Measurements from ENCODE around the gene MTURN. TPM values are rescaled to one million over a fixed set of nuclear protein-coding genes. Genes with fewer than 3 reads are reported as not detected.
A peak's percentile ranks its signal among the peaks of the same experiment; 100 is the strongest.

MTURN gene
- total RNA-seq, 2 experiments from 2014 or later: 4.2 TPM

DNA sequence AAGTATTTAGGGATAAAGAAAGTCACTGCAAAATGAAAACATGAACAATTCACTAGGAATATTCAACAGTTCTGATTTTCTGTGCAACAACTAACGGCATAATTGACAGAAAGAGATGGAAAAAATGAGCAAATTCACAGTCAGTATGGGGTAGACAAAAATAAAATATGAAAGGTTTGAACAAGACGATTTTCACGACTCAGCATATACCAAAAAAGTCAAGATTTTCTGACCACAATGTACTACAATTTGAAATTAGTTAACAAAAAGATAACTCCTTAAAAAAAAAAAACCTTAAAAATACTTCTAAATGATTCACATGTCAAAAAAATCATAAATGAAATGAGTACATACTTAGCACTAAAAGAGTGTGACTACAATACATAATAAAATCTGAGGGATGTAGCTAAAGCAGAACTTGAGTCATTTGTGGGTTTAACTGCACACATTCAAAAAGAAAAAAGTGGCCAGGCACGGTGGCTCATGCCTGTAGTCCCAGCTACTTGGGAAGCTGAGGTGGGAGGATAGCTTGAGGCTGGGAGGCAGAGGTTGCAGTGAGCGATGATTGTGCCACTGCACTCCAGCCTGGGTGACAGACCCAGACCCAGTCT is 22.6 kb upstream of the MTURN start:
- H3K9me3 Mint-ChIP-seq (ENCODE audit: low read depth): peaks cover 11% of the 10 kb centered on the region
- ChIA-PET POLR2A (interaction anchor here (0.6 kb wide), 2 partner anchors 16 to 34 kb away, joined by 3 to 6 read pairs; no protein-coding TSS in a partner anchor), CTCF (no interaction called here)
- DNase-seq (no peak), ATAC-seq (peak; percentile 30)
- no peaks in the 10 kb centered on the region for H3K27me3 Mint-ChIP-seq
- peaks cover 2% of the 10 kb centered on the region for H3K36me3 Mint-ChIP-seq (ENCODE audit: low read depth)
- no peak overlapping the region for H3K4me3 Mint-ChIP-seq
- H3K27ac Mint-ChIP-seq: no peak overlapping the region
- H3K4me1 Mint-ChIP-seq: peaks cover 5% of the 10 kb centered on the region
- intact Hi-C loops (cut with DNase I, micrococcal nuclease): no loop called here

DNA sequence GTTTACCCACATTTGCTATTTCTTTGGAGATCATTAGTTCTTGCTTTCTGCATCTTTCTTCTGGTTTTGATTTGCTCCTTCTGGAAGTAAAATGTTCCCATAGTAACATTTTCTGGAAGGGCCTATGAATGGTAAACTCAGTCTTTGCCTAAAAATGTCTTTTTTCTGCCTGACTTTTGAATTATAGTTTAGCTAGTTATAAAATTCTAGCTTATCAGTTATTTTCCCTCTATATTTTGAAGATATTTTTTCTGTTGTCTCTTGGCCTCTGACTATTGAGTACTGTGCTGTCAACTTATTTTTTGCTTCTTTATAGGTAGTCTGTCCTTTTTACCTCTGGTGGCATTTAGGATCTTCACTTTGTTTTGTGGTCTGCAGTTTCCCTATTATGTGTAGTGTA is 21.6 kb upstream of the MTURN start:
- intact Hi-C loops (cut with DNase I, micrococcal nuclease): no loop called here
- ATAC-seq (no peak), DNase-seq (no peak)
- peaks cover 11% of the 10 kb centered on the region for H3K9me3 Mint-ChIP-seq (ENCODE audit: low read depth)
- ChIA-PET POLR2A (interaction anchor here (0.6 kb wide), 1 partner anchor 33 kb away, joined by 3 read pairs; no protein-coding TSS in a partner anchor), CTCF (interaction anchor here (0.6 to 1.0 kb wide), 2 partner anchors 236 to 1713 kb away, joined by 3 read pairs; no protein-coding TSS in a partner anchor)
- H3K4me3 Mint-ChIP-seq: no peak overlapping the region
- H3K4me1 Mint-ChIP-seq: peaks cover 5% of the 10 kb centered on the region
- H3K36me3 Mint-ChIP-seq (ENCODE audit: low read depth): peaks cover 2% of the 10 kb centered on the region
- H3K27ac Mint-ChIP-seq: no peak overlapping the region
- no peaks in the 10 kb centered on the region for H3K27me3 Mint-ChIP-seq

DNA sequence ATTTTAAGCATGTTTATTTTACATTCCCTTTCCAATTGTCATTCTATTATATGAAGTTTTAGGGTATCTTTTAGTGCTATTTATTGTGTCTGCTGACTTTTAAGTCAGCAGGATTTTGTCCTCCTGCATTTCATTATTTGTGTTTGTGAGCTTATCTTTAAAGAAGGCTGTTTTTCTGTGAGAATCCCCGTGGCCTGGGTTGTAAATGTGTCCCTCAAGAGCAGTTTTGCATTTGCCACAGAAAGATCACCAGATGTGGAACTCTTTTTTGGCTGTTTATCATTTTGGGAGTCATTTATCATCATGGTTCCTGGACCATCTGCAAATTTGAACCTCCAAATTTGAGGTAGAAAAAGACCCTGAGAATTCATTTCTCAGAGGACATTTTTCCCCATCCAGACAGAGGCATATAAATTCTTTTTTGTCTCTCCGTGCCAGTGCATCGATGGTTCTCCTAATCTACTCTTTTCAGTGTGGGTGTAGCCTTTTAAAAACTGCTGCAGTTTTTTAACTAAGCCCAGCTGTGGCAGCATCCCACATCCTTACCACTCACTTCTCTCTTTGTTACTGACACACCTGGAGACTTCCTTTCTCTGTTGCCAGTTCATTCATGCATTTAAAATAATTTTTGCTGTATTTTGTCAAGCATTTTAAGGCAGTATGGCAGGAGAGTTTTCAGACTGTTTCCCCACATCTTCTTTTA is 20.1 kb upstream of the MTURN start:
- Mint-ChIP-seq H3K36me3 (ENCODE audit: low read depth) (peaks cover 2% of the 10 kb centered on the region), H3K4me1 (peaks cover 5% of the 10 kb centered on the region)

DNA sequence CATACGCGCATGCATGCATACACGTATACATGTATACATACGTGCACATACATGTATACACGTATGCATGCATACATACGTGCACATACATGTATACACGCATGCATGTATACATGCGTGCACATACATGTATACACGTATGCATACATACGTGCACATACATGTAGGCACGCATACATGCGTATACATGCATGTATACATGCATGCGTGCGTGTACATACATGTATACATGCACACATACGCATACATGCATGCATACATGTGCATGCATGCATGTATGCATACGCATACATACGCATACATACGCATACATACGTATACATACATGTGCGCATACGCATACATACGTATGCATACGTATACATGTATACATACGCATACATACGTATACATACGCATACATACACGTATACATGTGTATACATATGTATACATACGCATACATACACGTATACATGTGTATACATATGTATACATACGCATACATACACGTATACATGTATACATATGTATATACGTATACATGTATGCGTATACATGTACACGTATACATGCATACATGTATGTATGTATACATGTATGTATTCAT is 19.0 kb upstream of the MTURN start:
- POLR2A ChIA-PET: no interaction called here
- ATAC-seq (no peak), DNase-seq (no peak)
- H3K4me3 Mint-ChIP-seq: no peak overlapping the region
- peaks cover 5% of the 10 kb centered on the region for H3K4me1 Mint-ChIP-seq
- H3K36me3 Mint-ChIP-seq (ENCODE audit: low read depth): peaks cover 2% of the 10 kb centered on the region
- no peaks in the 10 kb centered on the region for H3K27me3 Mint-ChIP-seq
- intact Hi-C loops (cut with DNase I, micrococcal nuclease): loop anchor here in 1 of 2 experiments (5.0 kb wide), 1 partner anchor 126 kb away; no protein-coding TSS in a partner anchor
- CTCF ChIA-PET: no interaction called here
- no peak overlapping the region for H3K27ac Mint-ChIP-seq
- H3K9me3 Mint-ChIP-seq (ENCODE audit: low read depth): peaks cover 11% of the 10 kb centered on the region

More for the DNA sequence above, 20.1 kb upstream of the MTURN start:
- intact Hi-C loops (cut with DNase I, micrococcal nuclease): loop anchor here in 1 of 2 experiments (5.0 kb wide), 1 partner anchor 128 kb away; no protein-coding TSS in a partner anchor
- Mint-ChIP-seq H3K27ac (no peak overlapping the region), H3K9me3 (ENCODE audit: low read depth) (peaks cover 11% of the 10 kb centered on the region), H3K27me3 (no peaks in the 10 kb centered on the region), H3K4me3 (no peak overlapping the region)
- ChIA-PET CTCF (no interaction called here), POLR2A (no interaction called here)
- DNase-seq (no peak), ATAC-seq (no peak)

DNA sequence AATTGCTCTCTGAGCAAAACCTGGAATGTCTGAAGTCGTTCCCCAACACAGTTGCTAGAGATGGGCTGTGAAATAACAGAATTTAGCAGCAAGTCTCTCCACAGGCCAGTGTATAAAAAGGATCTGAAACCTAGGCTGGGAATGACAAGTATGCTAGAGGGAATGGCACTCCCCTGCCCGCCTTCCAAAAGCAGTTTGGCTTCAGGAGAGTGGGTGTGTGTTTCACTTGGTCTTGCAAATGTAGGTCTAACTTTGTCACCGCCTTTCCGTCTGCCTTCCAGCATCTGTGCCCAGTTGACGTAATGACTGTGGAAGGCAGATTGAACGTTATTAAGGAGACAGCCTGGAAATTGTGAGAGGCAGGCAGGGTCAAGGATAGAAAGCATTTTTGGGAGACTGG is 18.0 kb upstream of the MTURN start:
- CTCF ChIA-PET: no interaction called here
- Mint-ChIP-seq H3K36me3 (ENCODE audit: low read depth) (peaks cover 2% of the 10 kb centered on the region), H3K27me3 (no peaks in the 10 kb centered on the region), H3K4me1 (peaks cover 5% of the 10 kb centered on the region), H3K27ac (no peak overlapping the region), H3K9me3 (ENCODE audit: low read depth) (peaks cover 11% of the 10 kb centered on the region), H3K4me3 (no peak overlapping the region)
- no peak for DNase-seq
- intact Hi-C loops (cut with DNase I, micrococcal nuclease): loop anchor here in 1 of 2 experiments (5.0 kb wide), 1 partner anchor 126 kb away; no protein-coding TSS in a partner anchor
- ATAC-seq: no peak
- POLR2A ChIA-PET: no interaction called here

DNA sequence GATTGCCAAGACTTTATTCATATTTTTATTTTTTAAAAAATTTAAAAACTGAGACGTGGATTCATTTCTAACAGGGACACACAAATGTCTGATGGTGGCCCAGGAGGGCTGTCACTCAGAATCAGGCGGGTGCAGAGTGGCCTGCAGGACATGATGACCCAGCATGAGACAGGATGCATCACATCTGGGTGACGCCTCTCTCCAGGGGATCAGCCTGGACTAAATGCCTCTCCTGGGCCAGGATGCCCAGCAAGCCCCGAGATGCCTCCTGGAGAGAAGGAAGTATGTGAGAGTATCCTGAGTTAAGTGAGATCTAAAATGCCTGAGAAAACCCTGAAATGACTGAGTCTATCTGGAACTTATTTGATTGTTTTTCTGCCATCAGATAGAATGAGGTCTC is 16.9 kb upstream of the MTURN start:
- POLR2A ChIA-PET: no interaction called here
- intact Hi-C loops (cut with DNase I, micrococcal nuclease): loop anchor here in 1 of 2 experiments (5.0 kb wide), 1 partner anchor 124 kb away; no protein-coding TSS in a partner anchor

DNA sequence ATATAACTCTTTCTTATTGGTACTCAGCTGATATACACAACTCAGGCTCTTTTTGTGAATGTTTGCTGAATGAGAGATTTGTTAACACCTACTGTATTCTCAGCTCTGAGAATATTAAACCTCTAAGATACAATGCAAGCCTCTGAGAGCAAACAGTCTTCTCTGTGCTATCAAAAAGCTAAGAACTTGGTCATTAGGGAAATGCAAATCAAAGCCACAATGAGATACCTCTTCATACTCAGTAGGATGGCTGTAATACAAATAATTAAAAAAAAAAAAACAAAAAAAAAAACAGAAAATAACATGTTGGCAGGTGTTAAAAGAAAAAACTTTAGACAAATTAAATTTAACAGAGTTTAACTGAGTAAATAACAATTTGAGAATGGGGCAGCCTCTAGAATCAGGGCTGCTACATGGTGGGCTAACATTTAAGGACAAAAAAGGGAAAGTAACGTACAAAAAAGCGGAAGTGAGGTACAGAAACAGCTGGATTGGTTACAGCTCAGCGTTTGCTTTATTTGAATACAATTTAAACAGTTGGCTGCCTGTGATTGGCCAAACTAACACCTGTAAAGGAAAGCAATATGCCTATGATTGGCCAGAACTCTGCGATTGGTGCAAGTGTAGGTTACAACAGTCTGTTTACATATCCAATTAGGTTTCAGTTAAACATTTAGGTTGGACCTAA is 14.8 kb upstream of the MTURN start:
- CTCF ChIA-PET: interaction anchor here (0.6 kb wide), 2 partner anchors 45 to 75 kb away, joined by 3 read pairs; no protein-coding TSS in a partner anchor
- H3K4me1 Mint-ChIP-seq: peaks cover under 1% of the 10 kb centered on the region
- H3K27ac Mint-ChIP-seq: no peak overlapping the region
- H3K4me3 Mint-ChIP-seq: no peak overlapping the region
- DNase-seq (no peak), ATAC-seq (no peak)
- no peaks in the 10 kb centered on the region for H3K36me3 Mint-ChIP-seq (ENCODE audit: low read depth)
- no peaks in the 10 kb centered on the region for H3K9me3 Mint-ChIP-seq (ENCODE audit: low read depth)
- intact Hi-C loops (cut with DNase I, micrococcal nuclease): loop anchor here in 1 of 2 experiments (5.0 kb wide), 1 partner anchor 122 kb away; no protein-coding TSS in a partner anchor
- H3K27me3 Mint-ChIP-seq: no peaks in the 10 kb centered on the region
- POLR2A ChIA-PET: no interaction called here

More for the DNA sequence above, 16.9 kb upstream of the MTURN start:
- CTCF ChIA-PET: no interaction called here
- Mint-ChIP-seq H3K9me3 (ENCODE audit: low read depth) (peaks cover 5% of the 10 kb centered on the region), H3K4me1 (peaks cover 5% of the 10 kb centered on the region), H3K27me3 (no peaks in the 10 kb centered on the region), H3K27ac (no peak overlapping the region), H3K36me3 (ENCODE audit: low read depth) (peaks cover under 1% of the 10 kb centered on the region), H3K4me3 (no peak overlapping the region)
- DNase-seq (no peak), ATAC-seq (no peak)

DNA sequence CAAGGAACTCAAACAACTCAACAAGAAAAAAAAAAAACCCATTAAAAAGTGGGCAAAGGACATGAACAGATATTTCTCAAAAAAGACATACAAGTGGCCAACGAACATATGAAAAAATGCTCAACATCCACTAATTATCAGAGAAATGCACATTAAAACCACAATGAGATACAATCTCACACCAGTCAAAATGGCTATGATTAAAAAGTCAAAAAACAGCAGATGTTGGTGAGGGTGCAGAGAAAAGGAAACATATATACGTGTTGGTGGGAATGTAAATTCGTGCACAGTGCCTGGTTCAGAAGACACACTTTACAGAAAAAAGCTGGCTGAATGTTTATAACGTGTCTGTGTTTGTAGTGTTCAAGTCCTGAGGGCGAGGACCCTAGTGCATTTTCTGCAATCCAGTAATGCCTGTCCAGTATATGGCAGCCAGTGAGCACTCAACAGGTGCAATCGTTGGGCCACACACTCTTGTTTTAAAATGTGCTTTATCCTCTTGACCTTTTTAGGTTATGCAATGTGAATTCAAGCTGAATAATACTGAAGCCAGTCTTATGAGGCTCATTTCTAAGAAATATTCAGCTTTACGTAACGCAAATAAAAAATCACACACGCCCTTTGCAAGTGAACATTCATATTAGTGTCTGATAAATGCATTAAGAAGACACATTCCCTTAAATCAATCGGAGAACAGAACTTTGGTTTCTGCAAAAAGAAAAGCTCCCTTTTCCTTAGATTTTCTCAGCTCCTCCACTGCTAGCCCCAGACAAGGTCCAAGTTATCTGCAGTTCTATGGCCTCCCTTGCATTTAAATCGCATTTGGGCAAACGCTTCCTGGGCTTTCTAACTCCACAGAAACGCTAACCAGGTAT is 813 bp upstream of the MTURN start:
- H3K27me3 Mint-ChIP-seq: no peaks in the 10 kb centered on the region
- ChIA-PET POLR2A (interaction anchor here (2.4 kb wide), 1 partner anchor 15 kb away, joined by 10 read pairs; no protein-coding TSS in a partner anchor), CTCF (interaction anchor here (0.8 kb wide), 1 partner anchor 8 kb away, joined by 3 read pairs; no protein-coding TSS in a partner anchor)
- DNase-seq (no peak), ATAC-seq (no peak)
- peaks cover 4% of the 10 kb centered on the region for H3K4me1 Mint-ChIP-seq
- intact Hi-C loops (cut with DNase I, micrococcal nuclease): loop anchor here (1.0 to 10.0 kb wide), 4 partner anchors 29 to 345 kb away; partner anchors contain the start of genes NOD1 (in 1 of the 2), PLEKHA8 (in 1 of the 2) and ZNRF2 (in 1 of the 2)
- peaks cover 1% of the 10 kb centered on the region for H3K36me3 Mint-ChIP-seq (ENCODE audit: low read depth)
- H3K4me3 Mint-ChIP-seq: peak overlapping the region; percentile 71
- H3K27ac Mint-ChIP-seq: peak overlapping the region; percentile 65
- no peaks in the 10 kb centered on the region for H3K9me3 Mint-ChIP-seq (ENCODE audit: low read depth)

DNA sequence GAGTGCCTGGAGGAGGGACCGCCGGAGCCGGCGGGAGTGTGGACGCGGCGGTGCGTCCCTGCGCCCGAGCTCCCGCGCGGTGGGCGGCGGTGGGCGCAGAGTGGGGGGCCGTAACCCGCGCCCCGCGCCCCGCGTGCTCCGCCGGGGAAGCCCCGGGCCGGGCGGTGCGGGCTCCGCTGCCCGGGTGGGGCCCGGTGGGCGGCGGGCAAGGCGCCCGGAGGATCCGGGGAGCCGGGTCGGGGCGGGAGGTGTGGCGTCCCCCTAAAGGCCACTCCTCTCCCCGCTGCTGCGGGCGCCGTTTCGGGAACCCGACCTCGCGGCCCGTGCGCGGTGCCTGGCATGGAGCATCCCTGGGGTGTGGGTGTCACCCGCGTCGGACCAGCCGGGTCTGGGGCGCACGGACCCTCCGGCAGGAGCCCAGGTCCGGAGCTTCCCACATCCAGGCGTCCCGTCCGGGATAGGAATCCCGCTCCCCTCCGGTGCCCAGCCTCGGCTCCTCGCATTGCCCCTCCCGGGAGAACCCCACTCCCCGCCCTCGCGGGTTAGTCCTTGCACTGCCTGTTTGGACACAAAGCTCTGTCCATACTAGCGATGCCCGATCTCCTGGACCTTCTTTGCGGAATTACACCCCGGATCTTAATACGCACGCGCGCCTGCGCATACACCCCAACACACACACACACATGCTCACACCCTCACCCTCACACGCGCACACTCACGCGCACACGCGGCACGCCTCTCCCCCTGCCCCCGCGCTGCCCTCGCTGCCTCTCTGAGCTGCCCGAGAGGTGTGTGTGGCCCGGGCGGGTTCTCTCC is 723 bp downstream of the MTURN start:
- Mint-ChIP-seq H3K4me3 (peak overlapping the region; percentile 81), H3K36me3 (ENCODE audit: low read depth) (no peaks in the 10 kb centered on the region), H3K27ac (peak overlapping the region; percentile 84), H3K9me3 (ENCODE audit: low read depth) (no peaks in the 10 kb centered on the region), H3K27me3 (no peaks in the 10 kb centered on the region), H3K4me1 (peaks cover 4% of the 10 kb centered on the region)
- intact Hi-C loops (cut with DNase I, micrococcal nuclease): loop anchor here (1.0 to 10.0 kb wide), 6 partner anchors 27 to 459 kb away; partner anchors contain the start of genes ZNRF2 (in 2 of the 2), FKBP14 (in 1 of the 2), GARS1 (in 1 of the 2) and NOD1 (in 1 of the 2)
- POLR2A ChIA-PET: interaction anchor here (2.4 kb wide), 1 partner anchor 13 kb away, joined by 10 read pairs; no protein-coding TSS in a partner anchor
- DNase-seq: peak; percentile 75
- peak; percentile 58 for ATAC-seq
- CTCF ChIA-PET: no interaction called here

All from activated CD4-positive, alpha-beta T cell treated with anti-CD3 and anti-CD28 coated beads for 36 hours (primary cell).